HepG2 (cell line): ENCODE results near the gene IQCN. TPM values are rescaled to one million over a fixed set of nuclear protein-coding genes. Genes with fewer than 3 reads are reported as not detected.

Source experiments
- AGO1 ChIP-seq: fragments of 200-400 bp; formaldehyde crosslinking; IDR thresholded peaks from 2 replicates; pipeline ENCODE4 v1.6.1; 2017; ENCODE audit warnings: mild to moderate bottlenecking, low read depth, low read length, moderate library complexity; ENCODE audit not compliant: poor library complexity, severe bottlenecking
- ATM ChIP-seq: fragments of 450-650 bp; IDR thresholded peaks from 2 replicates; pipeline ENCODE4 v1.7.1; 2017; ENCODE audit warnings: mild to moderate bottlenecking, borderline replicate concordance
- CHD2 ChIP-seq: IDR thresholded peaks from 2 replicates; pipeline ENCODE4 v1.6.1; 2011; ENCODE audit warnings: low read depth, low read length, improper control_type of control experiment
- CSRNP1 ChIP-seq: sonication (generic); formaldehyde crosslinking; IDR thresholded peaks from 2 replicates; pipeline ENCODE4 v1.8.1; 2023; ENCODE audit warnings: mild to moderate bottlenecking, missing genetic modification reagents
- FIP1L1 ChIP-seq: fragments of 200-400 bp; formaldehyde crosslinking; IDR thresholded peaks from 2 replicates; pipeline ENCODE4 v1.6.1; 2018; ENCODE audit warnings: low read depth, mild to moderate bottlenecking, low read length, moderate library complexity, borderline replicate concordance; ENCODE audit not compliant: insufficient read depth
- FOXC1 ChIP-seq: sonication (generic); formaldehyde crosslinking; IDR thresholded peaks from 2 replicates; pipeline ENCODE4 v1.8.0; 2022; ENCODE audit warnings: mild to moderate bottlenecking, missing genetic modification reagents, borderline replicate concordance
- FOXO1 ChIP-seq: sonication (generic); formaldehyde crosslinking; IDR thresholded peaks from 2 replicates; pipeline ENCODE4 v1.4.0; 2020; ENCODE audit warnings: missing genetic modification reagents
- NCOA5 ChIP-seq: sonication (generic); formaldehyde crosslinking; IDR thresholded peaks from 2 replicates; pipeline ENCODE4 v1.4.0; 2020; ENCODE audit warnings: missing genetic modification reagents
- NR2F1 ChIP-seq, 2 experiments: fragments of 450-650 bp in 1 of 2; formaldehyde crosslinking in 1 of 2; IDR thresholded peaks; 2 replicates each; pipeline versions ENCODE4 v1.5.0 to v1.6.1; 2016 to 2020; ENCODE audit warnings: mild to moderate bottlenecking in 1 of 2, missing compliant biosample characterization in 1 of 2, missing genetic modification reagents in 1 of 2, moderate library complexity in 1 of 2
- NR3C1 ChIP-seq: sonication (generic); formaldehyde crosslinking; IDR thresholded peaks from 2 replicates; pipeline ENCODE4 v1.4.0; 2020; ENCODE audit warnings: missing genetic modification reagents
- PRDM4 ChIP-seq: sonication (generic); formaldehyde crosslinking; IDR thresholded peaks from 2 replicates; pipeline ENCODE4 v1.9.0; 2021; ENCODE audit warnings: missing genetic modification reagents, borderline replicate concordance
- RBM39 ChIP-seq: fragments of 200-400 bp; formaldehyde crosslinking; IDR thresholded peaks from one replicate; pipeline ENCODE4 v1.6.1; 2018; ENCODE audit warnings: antibody characterized with exemption, mild to moderate bottlenecking, low read depth, low read length; ENCODE audit not compliant: poor library complexity, severe bottlenecking
- REXO4 ChIP-seq: sonication (generic); formaldehyde crosslinking; IDR thresholded peaks from 2 replicates; pipeline ENCODE4 v1.8.0; 2022; ENCODE audit warnings: missing genetic modification reagents, mild to moderate bottlenecking, borderline replicate concordance
- XRCC5 ChIP-seq: fragments of 200-400 bp; formaldehyde crosslinking; optimal IDR thresholded peaks from 2 replicates; pipeline ENCODE3; 2017; ENCODE audit warnings: mild to moderate bottlenecking, low read length
- ZMYM4 ChIP-seq: sonication (generic); formaldehyde crosslinking; IDR thresholded peaks from 2 replicates; pipeline ENCODE4 v1.8.1; 2023; ENCODE audit warnings: mild to moderate bottlenecking, missing genetic modification reagents
- ZNF121 ChIP-seq: sonication (generic); formaldehyde crosslinking; IDR thresholded peaks from 2 replicates; pipeline ENCODE4 v1.5.0; 2020; ENCODE audit warnings: mild to moderate bottlenecking, missing genetic modification reagents
- ZNF34 ChIP-seq: sonication (generic); formaldehyde crosslinking; IDR thresholded peaks from 2 replicates; pipeline ENCODE4 v1.4.0; 2020; ENCODE audit warnings: mild to moderate bottlenecking, missing genetic modification reagents, borderline replicate concordance
- ZNF460 ChIP-seq: sonication (generic); formaldehyde crosslinking; IDR thresholded peaks from 2 replicates; pipeline ENCODE4 v1.5.1; 2020; ENCODE audit warnings: missing genetic modification reagents, mild to moderate bottlenecking, borderline replicate concordance
- ZNF530 ChIP-seq: sonication (generic); formaldehyde crosslinking; IDR thresholded peaks from 2 replicates; pipeline ENCODE4 v1.5.0; 2020; ENCODE audit warnings: low read depth, mild to moderate bottlenecking, missing genetic modification reagents
- ZNF639 ChIP-seq: conservative IDR thresholded peaks from 2 replicates; pipeline ENCODE4 v1.6.1; 2018; ENCODE audit warnings: missing genetic modification reagents
- ZNF652 ChIP-seq: IDR thresholded peaks from 2 replicates; pipeline ENCODE4 v1.6.1; 2016; ENCODE audit warnings: low read depth, borderline replicate concordance
- ZNF660 ChIP-seq: sonication (generic); formaldehyde crosslinking; IDR thresholded peaks from 2 replicates; pipeline ENCODE4 v1.5.1; 2020; ENCODE audit warnings: mild to moderate bottlenecking, low read depth, missing genetic modification reagents, borderline replicate concordance
- ZNF740 ChIP-seq: sonication (generic); formaldehyde crosslinking; IDR thresholded peaks from 2 replicates; pipeline ENCODE4 v1.4.0; 2020; ENCODE audit warnings: missing genetic modification reagents
- ZNF83 ChIP-seq: sonication (generic); formaldehyde crosslinking; IDR thresholded peaks from 2 replicates; pipeline ENCODE4 v1.4.0; 2020; ENCODE audit warnings: missing genetic modification reagents, mild to moderate bottlenecking, borderline replicate concordance
- polyA plus RNA-seq, 8 experiments: library from polyadenylated mRNA; depleted of rRNA in 3 of 8; stranded (reverse) in 7 of 8; unstranded in 1 of 8; fragments of >200 nt; fragmentation: Illumina TruSeq in 4 of 8; extraction: Trizol in 4 of 8; gene quantifications; 2 replicates each; pipeline versions ENCODE4 v1.2.1 to v1.2.3, GENCODE V29; 2011 to 2016; ENCODE audit warnings: low read depth in 4 of 8, missing spikeins in 1 of 8, mixed read lengths in 1 of 8; ENCODE audit not compliant: insufficient read depth in 1 of 8
- total RNA-seq, 5 experiments: library from RNA; depleted of rRNA; stranded (reverse); fragments of >200 nt; fragmentation: Illumina TruSeq; extraction: Trizol; gene quantifications; 2 replicates each; pipeline ENCODE4 v1.2.3, GENCODE V29; 2016; ENCODE audit warnings: low read depth in 1 of 5

Gene IQCN
- total and polyA plus RNA-seq, 2 of the 13 experiments (the other 11 are each of a cell fraction or from before 2014, with no cell fraction given): 0.04 to 0.18 TPM

GRCh38 chr19:18300930-18301717, 26.9 kb upstream of the IQCN start (continued):
- no peak for TF ChIP-seq CSRNP1
- no peak for TF ChIP-seq ZNF34 (CRISPR knock-in tag)
- no peak for TF ChIP-seq FIP1L1
- TF ChIP-seq PRDM4 (CRISPR knock-in tag): no peak
- TF ChIP-seq ZNF660 (CRISPR knock-in tag): no peak
- TF ChIP-seq ZNF740: no peak
- no peak for TF ChIP-seq ZMYM4
- no peak for TF ChIP-seq NCOA5
- TF ChIP-seq AGO1: no peak
- TF ChIP-seq ZNF460 (CRISPR knock-in tag): peak; percentile 71; the same call in 1 of the 2 replicates
- no peak; the same call in 1 of the 2 replicates for TF ChIP-seq FOXO1 (CRISPR knock-in tag)
- no peak; the same call in 1 of the 2 replicates for TF ChIP-seq FOXC1 (CRISPR knock-in tag)
- no peak for TF ChIP-seq CHD2
- TF ChIP-seq RBM39: no peak
- TF ChIP-seq ATM: no peak
- peak; percentile 62 for TF ChIP-seq XRCC5
- peak; percentile 76 for TF ChIP-seq ZNF121 (CRISPR knock-in tag)
- no peak for TF ChIP-seq ZNF530
- TF ChIP-seq ZNF639 (CRISPR knock-in tag): no peak
- no peak for TF ChIP-seq REXO4
- no peak for TF ChIP-seq NR2F1 (CRISPR knock-in tag; IDR thresholded peaks at IDR 0.05)
- peak; percentile 31; the same call in 1 of the 2 replicates for TF ChIP-seq ZNF652
- no peak for TF ChIP-seq NR3C1 (CRISPR knock-in tag)
- TF ChIP-seq ZNF83 (CRISPR knock-in tag): no peak
